Panc1 (cell line): ENCODE data around the gene SLC34A1. TPM values are rescaled to one million over a fixed set of nuclear protein-coding genes. Genes with fewer than 3 reads are reported as not detected.
A peak's percentile ranks its signal among the peaks of the same experiment; 100 is the strongest.

ENCODE experiments used
- ATAC-seq: fragments of 200-7000 bp; cut with Tn5 transposase; 2 replicates; pipeline ENCODE4 v1.9.1; 2020; ENCODE audit warnings: mild to moderate bottlenecking, moderate library complexity
- BruUV-seq: library from RNA; stranded (reverse); fragments of 400-500 nt; replicated peaks from 2 replicates; lab custom pipeline; 2021; lab: Mats Ljungman, UMichigan
- CTCF ChIA-PET: fragments of 300-600 bp; sonication (Branson Sonifier 250); formaldehyde crosslinking; loops from one replicate; lab custom pipeline; 2022; ENCODE audit warnings: antibody characterized with exemption; lab: Charles Lee
- POLR2A ChIA-PET: fragments of 300-600 bp; sonication (Branson Sonifier 250); formaldehyde crosslinking; loops from one replicate; lab custom pipeline; 2022; ENCODE audit warnings: antibody characterized with exemption; lab: Charles Lee
- DNase-seq: peaks from one replicate; pipeline ENCODE4 v3.0.0-alpha.2; 2010; ENCODE audit warnings: low read depth, low spot score
- H3K27ac ChIP-seq: 2 replicates; pipeline ENCODE4 v1.5.1; 2011; ENCODE audit warnings: mild to moderate bottlenecking, low read length, inconsistent platforms
- H3K27me3 ChIP-seq: fragments of 200-500 bp; sonication (Bioruptor generic); 2 replicates; pipeline ENCODE4 v1.6.0; 2014; ENCODE audit warnings: low read length, inconsistent platforms; ENCODE audit not compliant: control insufficient read depth, insufficient read depth
- H3K36me3 ChIP-seq: fragments of 200-500 bp; sonication (Bioruptor generic); 2 replicates; pipeline ENCODE4 v1.5.1; 2014; ENCODE audit warnings: inconsistent platforms, mild to moderate bottlenecking, low read length, moderate library complexity; ENCODE audit not compliant: control insufficient read depth, insufficient read depth
- H3K4me1 ChIP-seq: 2 replicates; pipeline ENCODE4 v1.5.1; 2011; ENCODE audit warnings: inconsistent platforms, mild to moderate bottlenecking, low read length, moderate library complexity; ENCODE audit not compliant: control insufficient read depth, insufficient read depth
- H3K4me3 ChIP-seq, 2 experiments: 2 replicates each; pipeline ENCODE4 v1.5.1; 2011 to 2012; ENCODE audit warnings: low read depth in 2 of 2, low read length in 2 of 2, mild to moderate bottlenecking in 2 of 2, inconsistent platforms in 1 of 2, moderate library complexity in 1 of 2
- H3K9me3 ChIP-seq: fragments of 200-500 bp; sonication (Bioruptor generic); 2 replicates; pipeline ENCODE4 v1.5.1; 2014; ENCODE audit warnings: low read depth, mild to moderate bottlenecking, inconsistent platforms, low read length, moderate library complexity; ENCODE audit not compliant: control insufficient read depth, insufficient read depth
- POLR2AphosphoS5 ChIP-seq: IDR thresholded peaks from 2 replicates; pipeline ENCODE4 v1.6.1; 2012; ENCODE audit warnings: mild to moderate bottlenecking, low read depth, low read length, moderate library complexity
- REST ChIP-seq, 2 experiments: IDR thresholded peaks; 2 replicates each; pipeline ENCODE4 v1.6.1; 2011 to 2012; ENCODE audit warnings: low read depth in 2 of 2, control low read depth in 1 of 2, low read length in 1 of 2, mild to moderate bottlenecking in 1 of 2, moderate library complexity in 1 of 2; ENCODE audit not compliant: insufficient read depth in 1 of 2
- SIN3A ChIP-seq: IDR thresholded peaks from 2 replicates; pipeline ENCODE4 v1.6.1; 2012; ENCODE audit warnings: low read depth, mild to moderate bottlenecking, low read length, moderate library complexity, borderline replicate concordance; ENCODE audit not compliant: insufficient read depth
- TCF7L2 ChIP-seq: IDR thresholded peaks from 2 replicates; pipeline ENCODE4 v1.6.1; 2011; ENCODE audit warnings: mild to moderate bottlenecking, low read depth, low read length, inconsistent platforms
- in situ Hi-C: cut with HindIII; loops from 2 replicates; pipeline ENCODE4 v1.10.0; 2016; ENCODE audit warnings: low sequenced_read_pairs, low pct_unique_long_range_greater_than_20kb
- intact Hi-C: fragments of 100-400 bp; cut with micrococcal nuclease; formaldehyde crosslinking; loops from one replicate; pipeline ENCODE4 v1.10.0; 2022; ENCODE audit not compliant: unreplicated experiment
- total RNA-seq: library from RNA; stranded (reverse); gene quantifications from one replicate; pipeline ENCODE4 v1.2.1, GENCODE V29; 2021; ENCODE audit not compliant: unreplicated experiment
- TF ChIP-seq, protein P1 (sequence below): fragments of 450-650 bp; IDR thresholded peaks from 2 replicates; pipeline ENCODE4 v1.5.1; 2017; ENCODE audit warnings: mild to moderate bottlenecking

SLC34A1 gene
- total RNA-seq, 1 experiment from 2014 or later: not detected

DNA sequence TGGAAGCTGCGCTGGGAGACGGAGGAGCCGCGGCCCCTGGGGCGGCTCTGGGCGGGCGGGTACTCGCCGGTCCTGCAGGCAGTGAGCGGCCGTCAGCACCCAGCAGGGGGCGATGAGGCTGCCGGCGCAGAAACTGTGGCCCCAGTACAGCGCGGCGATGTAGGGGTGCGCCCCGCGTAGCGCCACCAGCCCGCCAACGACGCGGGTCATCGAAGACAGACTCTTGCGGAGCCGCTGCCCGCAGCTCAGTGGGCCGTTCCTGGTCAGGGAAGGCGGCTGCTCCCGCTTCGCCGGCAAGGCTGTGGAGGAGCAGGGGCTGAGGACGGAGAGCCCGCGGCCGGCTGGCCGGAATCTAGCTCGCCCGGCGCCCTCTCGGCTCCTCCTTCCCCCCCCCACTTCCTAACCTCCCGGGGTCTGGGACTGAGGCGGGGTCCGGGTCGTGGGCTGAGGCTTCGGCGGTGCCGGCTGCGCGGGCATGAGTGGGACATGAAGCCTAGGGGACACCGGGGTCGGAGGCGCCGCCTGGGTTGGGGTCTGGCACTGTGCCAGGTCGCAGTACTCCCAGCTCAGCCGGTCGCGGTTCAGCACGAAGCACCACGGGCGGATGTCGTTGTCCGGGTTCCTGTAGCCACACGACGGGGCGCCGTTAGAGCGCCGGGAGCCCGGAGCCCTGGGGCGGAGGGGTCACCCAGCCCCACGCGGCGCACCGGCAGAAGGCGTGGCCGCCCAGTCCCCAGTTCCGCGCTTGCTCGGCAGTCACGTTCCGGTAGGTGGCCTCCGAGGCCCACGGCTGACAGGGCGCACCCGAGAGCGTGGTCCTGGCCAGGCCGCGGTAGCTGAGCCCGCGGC lies 19.8 kb downstream of the SLC34A1 start:
- intact Hi-C loops (loop anchor here (2.0 kb wide), 1 partner anchor 53 kb away; no protein-coding TSS in a partner anchor), in situ Hi-C loops (no loop called here)
- H3K4me3 ChIP-seq: peak overlapping the region; percentile 60 to 86
- POLR2A ChIA-PET: interaction anchor here (0.6 to 1.1 kb wide), 4 partner anchors 22 to 52 kb away, joined by 3 to 11 read pairs (median 6); no protein-coding TSS in a partner anchor
- TF ChIP-seq TCF7L2: no peak
- peak; percentile 56; the same call in 1 of the 2 replicates for TF ChIP-seq POLR2AphosphoS5
- TF ChIP-seq SIN3A: peak; percentile 69; the same call in 1 of the 2 replicates
- TF ChIP-seq REST (IDR thresholded peaks at IDR 0.05; ENCODE audit: insufficient read depth in 1 of 2, low read depth in 2 of 2, low read length in 1 of 2): 0 out of 4 replicates have a peak, but pooled peaks of 1 of the 2 experiments have one; percentile 44
- TF ChIP-seq, protein P1, sequence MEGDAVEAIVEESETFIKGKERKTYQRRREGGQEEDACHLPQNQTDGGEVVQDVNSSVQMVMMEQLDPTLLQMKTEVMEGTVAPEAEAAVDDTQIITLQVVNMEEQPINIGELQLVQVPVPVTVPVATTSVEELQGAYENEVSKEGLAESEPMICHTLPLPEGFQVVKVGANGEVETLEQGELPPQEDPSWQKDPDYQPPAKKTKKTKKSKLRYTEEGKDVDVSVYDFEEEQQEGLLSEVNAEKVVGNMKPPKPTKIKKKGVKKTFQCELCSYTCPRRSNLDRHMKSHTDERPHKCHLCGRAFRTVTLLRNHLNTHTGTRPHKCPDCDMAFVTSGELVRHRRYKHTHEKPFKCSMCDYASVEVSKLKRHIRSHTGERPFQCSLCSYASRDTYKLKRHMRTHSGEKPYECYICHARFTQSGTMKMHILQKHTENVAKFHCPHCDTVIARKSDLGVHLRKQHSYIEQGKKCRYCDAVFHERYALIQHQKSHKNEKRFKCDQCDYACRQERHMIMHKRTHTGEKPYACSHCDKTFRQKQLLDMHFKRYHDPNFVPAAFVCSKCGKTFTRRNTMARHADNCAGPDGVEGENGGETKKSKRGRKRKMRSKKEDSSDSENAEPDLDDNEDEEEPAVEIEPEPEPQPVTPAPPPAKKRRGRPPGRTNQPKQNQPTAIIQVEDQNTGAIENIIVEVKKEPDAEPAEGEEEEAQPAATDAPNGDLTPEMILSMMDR: peak; percentile 82
- DNase-seq (no peak), ATAC-seq (peak; percentile 88)
- CTCF ChIA-PET: interaction anchor here (0.6 to 4.3 kb wide), 13 partner anchors 9 to 97 kb away, joined by 3 to 34 read pairs (median 4); partner anchors contain the start of gene GRK6
- peaks cover 10% of the 10 kb centered on the region for H3K4me1 ChIP-seq
- BruUV-seq: no TSS peak
- H3K27me3 ChIP-seq: no peaks in the 10 kb centered on the region
- H3K36me3 ChIP-seq: no peaks in the 10 kb centered on the region
- H3K27ac ChIP-seq: peak overlapping the region; percentile 72
- no peaks in the 10 kb centered on the region for H3K9me3 ChIP-seq

DNA sequence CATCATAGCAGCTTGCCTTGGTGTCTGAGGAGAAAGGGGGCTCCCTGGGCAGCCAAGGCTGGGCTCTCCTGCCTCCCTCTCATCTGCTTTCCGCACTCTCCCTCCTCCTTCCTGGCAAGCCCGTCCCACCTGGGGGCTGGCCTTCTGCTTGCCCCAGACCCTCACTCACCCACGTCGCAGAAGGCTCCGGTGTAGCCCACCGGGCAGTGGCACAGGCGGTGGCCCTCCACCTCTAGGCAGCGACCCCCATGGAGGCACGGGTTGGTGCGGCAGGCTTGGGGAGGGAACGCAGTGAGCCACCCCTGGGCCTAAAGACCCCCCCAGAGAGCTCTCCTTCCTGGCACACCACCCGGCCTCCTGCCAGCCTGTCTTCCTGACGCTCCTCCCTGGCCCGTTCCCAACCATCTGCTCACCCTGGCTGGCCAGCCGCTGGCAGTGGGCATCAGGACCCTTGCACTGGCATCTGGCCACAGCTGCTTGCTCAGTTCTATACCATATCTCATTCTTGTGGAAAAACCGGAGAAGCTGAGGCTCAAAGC lies 20.5 kb downstream of the SLC34A1 start:
- Histone ChIP-seq H3K27me3 (no peaks in the 10 kb centered on the region), H3K36me3 (no peaks in the 10 kb centered on the region), H3K4me1 (peaks cover 10% of the 10 kb centered on the region), H3K9me3 (no peaks in the 10 kb centered on the region), H3K27ac (peak overlapping the region; percentile 72; the same call in 1 of the 2 replicates), H3K4me3 (peak overlapping the region; percentile 60 to 86)
- BruUV-seq: no TSS peak
- DNase-seq (no peak), ATAC-seq (no peak)
- intact Hi-C loops (no loop called here), in situ Hi-C loops (no loop called here)
- CTCF ChIA-PET: interaction anchor here (0.6 to 4.3 kb wide), 9 partner anchors 10 to 86 kb away, joined by 3 to 34 read pairs (median 5); partner anchors contain the start of gene GRK6
- POLR2A ChIA-PET: interaction anchor here (0.6 to 1.1 kb wide), 2 partner anchors 21 to 53 kb away, joined by 3 to 11 read pairs; no protein-coding TSS in a partner anchor
- TF ChIP-seq, protein P1: no peak
- TF ChIP-seq POLR2AphosphoS5 (no peak), TCF7L2 (no peak), SIN3A (no peak), REST (IDR thresholded peaks at IDR 0.05; ENCODE audit: insufficient read depth in 1 of 2, low read depth in 2 of 2, low read length in 1 of 2) (no peak)
